AG04450 (cell line): ENCODE data around the gene GOLGA8N. TPM values are rescaled to one million over a fixed set of nuclear protein-coding genes. Genes with fewer than 3 reads are reported as not detected.

Source experiments
- CTCF ChIA-PET: fragments of 300-600, 350-600 bp; formaldehyde crosslinking; extraction: SDS; loops from one replicate; lab custom pipeline; 2022; ENCODE audit warnings: antibody characterized with exemption, inconsistent platforms; lab: Charles Lee
- POLR2A ChIA-PET: fragments of 350-600 bp; formaldehyde crosslinking; extraction: SDS; loops from one replicate; lab custom pipeline; 2021; ENCODE audit warnings: antibody characterized with exemption, inconsistent platforms; lab: Yijun Ruan, JAX
- DNase-seq: peaks from one replicate; pipeline ENCODE4 v3.0.0-alpha.2; 2011; ENCODE audit warnings: low read depth, low spot score
- H3K27ac ChIP-seq: one replicate; pipeline ENCODE4 v1.5.1; 2012; ENCODE audit warnings: low read depth, low read length, control low read depth
- H3K27me3 ChIP-seq: one replicate; pipeline ENCODE4 v1.6.0; 2012; ENCODE audit warnings: low read length; ENCODE audit not compliant: control insufficient read depth, insufficient read depth
- H3K4me3 ChIP-seq: 2 replicates; pipeline ENCODE4 v1.5.1; 2011; ENCODE audit warnings: mild to moderate bottlenecking, low read depth, low read length, control low read depth
- H3K9me3 ChIP-seq: 2 replicates; pipeline ENCODE4 v1.5.1; 2012; ENCODE audit warnings: low read length; ENCODE audit not compliant: control insufficient read depth, insufficient read depth
- CTCF ChIP-seq: IDR thresholded peaks from 2 replicates; pipeline ENCODE4 v1.5.1; 2011; ENCODE audit warnings: low read depth, low read length, control low read depth, inconsistent platforms
- polyA plus RNA-seq: library from polyadenylated mRNA; depleted of rRNA; stranded (reverse); fragments of >200 nt; gene quantifications from 2 replicates; pipeline ENCODE4 v1.2.3, GENCODE V29; 2011; rRNA removed
- small RNA-seq: library from RNA; depleted of rRNA; stranded (forward); fragments of <200 nt; gene quantifications from one replicate; pipeline ENCODE3, GENCODE V24; 2012; ENCODE audit warnings: low read depth; ENCODE audit not compliant: insufficient read length

Gene GOLGA8N
- polyA plus RNA-seq, 1 experiment: 3.2 TPM

- TF ChIP-seq CTCF: no peak
- ChIA-PET POLR2A (interaction anchor here (0.8 to 1.1 kb wide), 2 partner anchors 13 to 513 kb away, joined by 3 read pairs; no protein-coding TSS in a partner anchor), CTCF (interaction anchor here (0.5 to 1.4 kb wide), 3 partner anchors 13 to 337 kb away, joined by 3 to 5 read pairs (median 5); no protein-coding TSS in a partner anchor)
- Histone ChIP-seq H3K27ac (no peak overlapping the region), H3K9me3 (no peaks in the 10 kb centered on the region), H3K27me3 (no peaks in the 10 kb centered on the region), H3K4me3 (no peak overlapping the region)
- no peak for DNase-seq
These were observed 63.2 kb downstream of the GOLGA8N start for GRCh38 chr15:32656496-32656895.

Small RNA genes lying within 50 kb of the gene (small RNA-seq; reads per million reads assigned to genes)
- gene RN7SL286P: not detected

Other genes starting within 250 kb of the GOLGA8N start
- not detected in 2 replicates for gene GOLGA8K, start 190.2 kb upstream of the GOLGA8N start, polyA plus RNA-seq
- gene GOLGA8O, start 137.8 kb upstream of the GOLGA8N start, polyA plus RNA-seq: not detected in 2 replicates
- gene ARHGAP11A, start 22.0 kb downstream of the GOLGA8N start, polyA plus RNA-seq: 7.1 and 9.1 TPM in 2 replicates
- gene SCG5, start 48.3 kb downstream of the GOLGA8N start, polyA plus RNA-seq: 39.2 and 44.4 TPM in 2 replicates
- 2,326 and 2,858 TPM in 2 replicates for gene GREM1, start 124.5 kb downstream of the GOLGA8N start, polyA plus RNA-seq